Smooth muscle cell (in vitro differentiated cells): ENCODE results near the gene USP19. TPM values are rescaled to one million over a fixed set of nuclear protein-coding genes. Genes with fewer than 3 reads are reported as not detected.

ENCODE experiments used
- DNase-seq: peaks from one replicate; lab custom pipeline; 2025; ENCODE audit not compliant: unreplicated experiment; lab: John Stamatoyannopoulos, UW
- H2AFZ ChIP-seq: fragments of 200-600 bp; sonication (generic); 2 replicates; pipeline ENCODE4 v1.6.0; 2016; ENCODE audit warnings: antibody characterized with exemption, low read depth, mild to moderate bottlenecking
- H3F3A ChIP-seq: fragments of 200-600 bp; sonication (generic); 2 replicates; pipeline ENCODE4 v1.6.0; 2017; ENCODE audit warnings: antibody characterized with exemption, low read depth
- H3K27ac ChIP-seq: fragments of 200-600 bp; sonication (generic); 2 replicates; pipeline ENCODE4 v1.5.1; 2016; ENCODE audit warnings: low read depth, mild to moderate bottlenecking
- H3K27me3 ChIP-seq: fragments of 200-600 bp; sonication (generic); 2 replicates; pipeline ENCODE4 v1.6.1; 2016; ENCODE audit warnings: low read depth, mild to moderate bottlenecking
- H3K36me3 ChIP-seq: fragments of 200-600 bp; sonication (generic); 2 replicates; pipeline ENCODE4 v1.5.1; 2016; ENCODE audit warnings: low read depth
- H3K4me1 ChIP-seq: fragments of 200-600 bp; sonication (generic); 2 replicates; pipeline ENCODE4 v1.5.1; 2016; ENCODE audit warnings: low read depth
- H3K4me2 ChIP-seq: fragments of 200-600 bp; sonication (generic); 2 replicates; pipeline ENCODE4 v1.6.0; 2016; ENCODE audit warnings: mild to moderate bottlenecking
- H3K4me3 ChIP-seq: fragments of 200-600 bp; sonication (generic); 2 replicates; pipeline ENCODE4 v1.5.1; 2016; ENCODE audit warnings: mild to moderate bottlenecking
- H3K79me2 ChIP-seq: fragments of 200-600 bp; sonication (generic); 2 replicates; pipeline ENCODE4 v1.6.0; 2016; ENCODE audit warnings: low read depth, mild to moderate bottlenecking
- H3K9ac ChIP-seq: fragments of 200-600 bp; sonication (generic); 2 replicates; pipeline ENCODE4 v1.6.0; 2016; ENCODE audit warnings: low read depth
- H3K9me3 ChIP-seq: fragments of 200-600 bp; sonication (generic); replicated peaks from 2 replicates; pipeline ENCODE4 v1.5.1; 2016; ENCODE audit warnings: low read depth
- H4K20me1 ChIP-seq: fragments of 200-600 bp; sonication (generic); 2 replicates; pipeline ENCODE4 v1.6.0; 2016; ENCODE audit warnings: low read depth
- CTCF ChIP-seq: fragments of 200-600 bp; sonication (generic); IDR thresholded peaks from 2 replicates; pipeline ENCODE4 v1.5.1; 2017; ENCODE audit warnings: borderline replicate concordance, mild to moderate bottlenecking, antibody characterized with exemption; ENCODE audit not compliant: insufficient read depth, poor library complexity, severe bottlenecking
- WGBS: methylation state at CpG from one replicate; pipeline ENCODE4 v1.1.7; 2016; ENCODE audit warnings: low lambda C conversion rate; 5-methylcytosine and 5-hydroxymethylcytosine counted together
- polyA plus RNA-seq: library from polyadenylated mRNA; unstranded; fragments of >200 nt; fragmentation: Nextera tagmentation; extraction: Ambion mirVana; gene quantifications from 2 replicates; pipeline ENCODE4 v1.2.1, GENCODE V29; 2016
- total RNA-seq: library from RNA; depleted of rRNA; stranded (reverse); fragments of >200 nt; gene quantifications from 2 replicates; pipeline ENCODE4 v1.2.3, GENCODE V29; 2014

The USP19 gene
- total and polyA plus RNA-seq, 2 experiments from 2014 or later: 21.1 to 22.1 TPM

GRCh38 chr3:49133226-49133951 lies 12.8 kb upstream of the USP19 start:
- DNase-seq: peak; percentile 58
- peak overlapping the region; percentile 97 for H2AFZ ChIP-seq
- under 1% methylated on average over 24 of the region's 30 CpGs for WGBS
- H3K4me3 ChIP-seq: peak overlapping the region; percentile 86
- H3F3A ChIP-seq: no peaks in the 10 kb centered on the region
- H3K4me2 ChIP-seq: peak overlapping the region; percentile 97
- no peaks in the 10 kb centered on the region for H3K36me3 ChIP-seq
- H3K79me2 ChIP-seq: peaks cover 37% of the 10 kb centered on the region
- no peaks in the 10 kb centered on the region for H3K9me3 ChIP-seq
- no peak for TF ChIP-seq CTCF
- peak overlapping the region; percentile 74 for H3K9ac ChIP-seq
- no peaks in the 10 kb centered on the region for H3K27me3 ChIP-seq
- peaks cover 4% of the 10 kb centered on the region for H4K20me1 ChIP-seq
- H3K27ac ChIP-seq: peak overlapping the region; percentile 75
- H3K4me1 ChIP-seq: peaks cover 14% of the 10 kb centered on the region

GRCh38 chr3:49132437-49133225 lies 12.0 kb upstream of the USP19 start, which contains the start of gene LAMB2:
LAMB2 (minus strand) TSS chr3:49133050; CDS start chr3:49132867, 183 bp downstream.
- Histone ChIP-seq H3K36me3 (no peaks in the 10 kb centered on the region), H3K79me2 (peaks cover 37% of the 10 kb centered on the region), H3K27ac (peak within 1 kb of the TSS; percentile 75), H4K20me1 (peaks cover 4% of the 10 kb centered on the region), H3F3A (no peaks in the 10 kb centered on the region), H3K4me2 (peak within 1 kb of the TSS; percentile 97), H3K9ac (peak within 1 kb of the TSS; percentile 74), H3K27me3 (no peaks in the 10 kb centered on the region), H2AFZ (peak within 1 kb of the TSS; percentile 97), H3K4me3 (peak within 1 kb of the TSS; percentile 86), H3K4me1 (peaks cover 14% of the 10 kb centered on the region), H3K9me3 (no peaks in the 10 kb centered on the region)
- 3% methylated on average over 27 of the region's 28 CpGs for WGBS
- peak; percentile 7 for TF ChIP-seq CTCF
- peak; percentile 57 for DNase-seq

- H3K36me3 ChIP-seq: no peaks in the 10 kb centered on the region
- peak overlapping the region; percentile 86 for H3K4me3 ChIP-seq
- H3K27me3 ChIP-seq: no peaks in the 10 kb centered on the region
- peaks cover 38% of the 10 kb centered on the region for H3K79me2 ChIP-seq
- H3K27ac ChIP-seq: peak overlapping the region; percentile 75
- H3K4me1 ChIP-seq: peaks cover 14% of the 10 kb centered on the region
- H4K20me1 ChIP-seq: peaks cover 4% of the 10 kb centered on the region
- no peak for TF ChIP-seq CTCF
- no peak for DNase-seq
- H3F3A ChIP-seq: no peaks in the 10 kb centered on the region
- peak overlapping the region; percentile 97 for H3K4me2 ChIP-seq
- no peaks in the 10 kb centered on the region for H3K9me3 ChIP-seq
- peak overlapping the region; percentile 72 for H3K9ac ChIP-seq
- WGBS: 51% methylated on average over 9 of the region's 9 CpGs
- H2AFZ ChIP-seq: no peak overlapping the region
Measured at GRCh38 chr3:49132073-49132436, 11.4 kb upstream of the USP19 start.
